Activated CD8-positive, alpha-beta memory T cell treated with anti-CD3 and anti-CD28 coated beads for 48 hours (primary cell): ENCODE results near the gene ZFTA.

ENCODE experiments used
- DNase-seq, 3 experiments: peaks; one replicate each; pipeline ENCODE4 v3.0.0-alpha.2; 2020; ENCODE audit warnings: low read depth in 2 of 3, low spot score in 2 of 3

Gene ZFTA

DNA sequence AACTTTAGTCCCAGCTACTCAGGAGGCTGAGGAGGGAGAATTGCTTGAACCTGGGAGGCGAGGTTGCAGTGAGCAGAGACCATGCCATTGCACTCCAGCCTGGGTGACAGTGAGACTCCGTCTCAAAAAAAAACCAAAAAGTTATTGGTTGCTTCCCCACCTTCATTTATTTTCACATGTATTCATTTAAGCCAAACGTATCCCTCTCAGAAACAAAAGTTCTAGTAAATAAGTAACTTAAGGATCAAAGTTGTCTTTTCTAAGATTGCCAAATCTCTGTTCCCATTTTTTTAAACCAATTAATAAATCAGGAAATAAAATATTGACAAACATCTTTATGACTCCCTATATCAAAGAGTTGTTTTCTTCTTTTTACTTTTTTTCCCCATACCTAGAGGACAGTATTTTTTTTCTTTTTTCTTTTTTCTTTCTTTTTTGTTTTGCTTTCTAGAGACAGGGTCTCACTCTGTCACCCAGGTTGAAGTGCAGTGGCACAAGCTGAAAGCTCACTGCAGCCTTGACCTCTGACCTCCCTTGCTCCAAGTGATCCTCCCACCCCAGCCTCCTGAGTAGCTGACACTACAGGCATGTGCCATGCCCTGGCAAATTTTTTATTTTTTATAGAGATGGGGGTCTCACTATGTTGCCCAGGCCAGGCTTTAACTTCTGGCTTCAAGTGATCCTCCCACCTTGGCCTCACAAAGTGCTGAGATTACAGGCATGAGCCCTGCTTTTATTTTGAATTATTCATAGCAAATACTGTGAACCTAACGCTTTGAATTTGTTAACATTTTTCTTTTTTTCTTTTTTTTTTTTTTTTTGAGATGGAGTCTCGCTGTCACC lies 11.4 kb downstream of the ZFTA start:
- no peak for DNase-seq

DNA sequence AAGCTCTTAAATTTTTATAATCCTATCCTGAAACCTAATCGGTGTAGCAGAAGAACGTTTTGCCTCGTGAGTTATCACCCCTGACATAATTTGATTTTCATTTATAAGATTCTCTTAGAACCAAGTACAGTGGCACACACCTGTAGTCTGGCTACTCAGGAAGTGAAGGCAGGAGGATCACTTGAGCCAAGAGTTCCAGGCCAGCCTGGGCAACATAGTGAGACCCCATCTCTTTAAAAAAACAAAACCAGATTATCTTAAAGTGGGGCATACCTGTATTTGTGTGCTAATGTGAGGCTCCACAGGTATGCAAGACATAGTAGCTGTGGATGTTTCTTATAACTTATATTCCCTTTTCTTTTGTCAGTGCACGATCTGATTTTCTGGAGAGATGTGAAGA lies 19.0 kb downstream of the ZFTA start:
- DNase-seq, result no peak

DNA sequence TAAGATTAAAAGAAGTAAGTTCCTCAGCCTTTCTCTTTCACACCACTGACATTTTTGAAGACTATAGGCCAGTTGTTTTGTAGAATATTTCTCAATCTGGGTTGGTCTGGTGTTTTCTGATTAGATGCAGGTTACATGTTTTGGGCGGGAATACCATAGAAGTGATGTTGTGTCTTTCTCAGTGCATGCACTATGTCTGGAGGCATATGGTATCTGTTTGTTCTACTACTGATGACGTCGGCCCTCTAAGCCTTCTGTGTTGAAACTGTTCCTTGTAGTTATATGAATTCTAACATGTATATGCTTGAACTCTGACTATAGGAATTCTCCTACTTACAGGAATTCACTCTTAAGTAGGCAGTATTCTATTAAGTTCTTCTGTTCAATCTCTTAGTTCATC lies 21.6 kb downstream of the ZFTA start:
- DNase-seq, result no peak

DNA sequence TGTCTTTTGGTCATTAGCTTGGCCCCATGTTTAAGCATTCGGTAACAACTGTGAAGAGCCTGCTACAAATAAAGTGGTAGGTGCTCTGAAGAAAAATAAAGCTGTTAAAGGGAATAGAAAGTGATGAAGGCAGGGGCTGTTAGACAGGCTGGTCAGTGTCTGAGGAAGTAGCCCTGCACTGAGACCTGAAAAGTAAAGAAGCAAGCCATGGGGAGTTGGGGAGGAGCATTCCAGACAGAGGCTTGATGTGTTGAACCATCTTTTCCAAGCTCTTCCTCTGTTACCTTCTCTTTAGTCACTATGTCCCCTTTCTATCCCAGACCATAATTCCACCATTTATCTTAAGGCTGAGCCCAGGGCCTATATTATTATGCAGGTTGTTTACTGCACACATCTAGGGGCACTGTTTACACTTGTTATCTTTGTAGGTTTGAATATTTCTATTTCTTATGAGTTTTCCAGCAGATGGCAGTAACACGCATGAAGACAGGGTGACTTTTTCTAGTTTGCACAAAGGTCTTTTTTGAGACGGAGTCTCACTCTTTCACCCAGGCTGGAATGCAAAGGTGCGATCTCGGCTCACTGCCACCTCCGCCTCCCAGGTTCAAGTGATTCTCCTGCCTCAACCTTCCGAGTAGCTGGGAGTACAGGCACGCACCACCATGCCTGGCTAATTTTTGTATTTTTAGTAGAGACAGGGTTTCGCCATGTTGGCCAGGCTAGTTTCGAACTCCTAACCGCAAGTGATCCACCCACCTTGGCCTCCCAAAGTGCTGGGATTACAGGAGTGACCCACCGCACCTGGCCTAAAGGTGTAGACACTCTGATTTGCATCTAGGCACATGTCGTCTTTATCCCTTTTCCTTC lies 23.0 kb downstream of the ZFTA start:
- DNase-seq, result no peak

DNA sequence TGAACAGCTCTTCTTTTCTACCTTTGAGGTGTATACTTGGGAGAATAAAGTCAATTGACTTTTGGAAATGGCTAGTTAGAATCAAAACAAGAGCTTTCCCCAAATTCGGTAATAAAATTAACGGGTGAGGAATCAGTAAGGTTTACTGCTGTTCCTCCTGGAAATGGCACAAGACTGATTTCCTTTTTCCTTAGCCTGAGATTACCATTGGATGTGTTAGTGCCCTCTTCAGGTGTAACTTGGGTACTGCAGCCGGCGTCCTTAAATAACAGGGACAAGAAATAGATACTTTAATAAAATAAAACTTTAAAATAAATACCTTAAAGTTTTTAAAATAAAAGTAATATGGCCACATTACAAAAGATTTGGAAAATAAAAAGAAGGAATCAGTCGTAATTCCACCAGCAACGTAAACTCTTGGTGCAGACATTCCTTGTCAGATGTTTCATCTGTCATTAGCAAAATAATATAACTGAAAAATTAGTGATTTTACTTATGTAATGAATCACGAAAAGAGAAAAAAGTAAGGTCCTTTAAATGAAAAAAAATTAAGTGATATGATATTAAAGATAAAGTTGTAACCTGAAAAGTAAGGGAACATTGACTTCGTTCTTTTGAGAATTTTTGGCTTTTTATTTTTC lies 29.7 kb downstream of the ZFTA start:
- peak in 2 of 3 experiments; percentile 23 to 45 for DNase-seq

DNA sequence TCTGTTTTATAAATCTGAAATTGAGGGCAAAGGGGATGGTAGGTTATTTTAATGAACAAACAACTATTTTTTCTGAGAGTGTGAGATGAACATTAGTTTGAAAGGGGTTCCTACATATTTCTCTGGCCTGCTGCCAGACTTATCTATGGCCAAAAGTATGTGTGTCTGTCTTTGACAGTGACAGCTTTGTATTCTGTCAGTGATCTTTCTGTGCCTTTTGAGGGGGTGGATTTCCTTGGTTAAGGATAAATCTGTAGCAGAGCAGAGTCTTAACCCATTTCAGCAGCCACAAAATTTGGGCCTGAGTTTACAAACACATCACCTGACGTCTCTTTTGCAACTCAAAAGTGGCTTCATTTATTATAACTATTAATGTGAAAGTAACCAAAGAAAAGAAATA lies 30.9 kb downstream of the ZFTA start:
- no peak for DNase-seq

DNA sequence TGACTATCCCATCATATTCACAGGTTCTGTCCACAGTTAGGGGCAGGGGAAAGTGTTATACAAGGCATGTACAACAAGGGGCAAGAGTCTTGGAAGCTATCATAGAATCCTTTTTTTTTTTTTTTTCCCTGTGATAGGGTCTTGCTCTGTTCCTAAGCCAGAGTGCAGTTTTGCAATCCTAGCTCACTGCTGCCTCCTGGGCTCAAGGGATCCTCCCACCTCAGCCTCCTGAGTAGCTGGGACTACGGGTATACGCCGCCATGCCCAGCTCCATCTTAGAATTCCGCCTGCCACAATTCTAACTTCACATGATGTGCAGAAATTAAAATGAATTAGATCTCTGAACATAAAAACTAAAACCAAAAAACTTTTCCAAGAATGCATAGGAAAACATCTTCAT lies 31.7 kb downstream of the ZFTA start:
- DNase-seq, result no peak

DNA sequence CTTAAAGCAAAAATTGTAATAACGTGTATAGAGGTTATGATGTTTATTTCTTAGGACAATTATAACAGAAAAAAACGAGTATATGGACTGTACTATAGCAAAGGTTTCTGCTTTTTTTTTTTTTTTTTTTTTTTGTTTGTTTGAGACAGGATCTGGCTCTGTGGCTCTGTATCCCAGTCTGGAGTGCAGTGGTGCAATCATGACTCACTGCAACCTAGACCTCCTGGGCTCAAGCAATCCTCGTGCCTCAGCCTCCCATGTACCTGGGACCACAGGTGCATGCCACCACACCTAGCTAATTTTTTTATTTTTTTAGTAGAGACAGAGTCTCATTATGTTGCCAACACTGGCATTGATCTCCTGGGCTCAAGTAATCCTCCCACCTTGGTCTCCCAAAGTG lies 39.2 kb downstream of the ZFTA start:
- DNase-seq, result no peak

DNA sequence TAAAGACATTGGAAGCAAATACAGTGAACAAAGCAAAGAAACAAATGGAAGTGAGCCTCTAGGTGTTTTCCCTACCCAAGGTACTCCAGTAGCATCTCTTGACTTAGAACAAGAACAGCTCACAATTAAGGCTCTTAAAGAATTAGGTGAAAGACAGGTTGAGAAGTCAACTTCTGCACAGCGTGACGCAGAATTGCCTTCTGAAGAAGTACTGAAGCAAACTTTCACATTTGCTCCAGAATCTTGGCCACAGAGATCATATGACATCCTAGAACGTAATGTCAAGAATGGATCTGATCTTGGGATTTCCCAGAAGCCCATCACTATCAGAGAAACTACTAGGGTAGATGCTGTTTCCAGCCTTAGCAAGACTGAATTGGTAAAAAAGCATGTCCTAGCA lies 48.0 kb downstream of the ZFTA start:
- no peak for DNase-seq

DNA sequence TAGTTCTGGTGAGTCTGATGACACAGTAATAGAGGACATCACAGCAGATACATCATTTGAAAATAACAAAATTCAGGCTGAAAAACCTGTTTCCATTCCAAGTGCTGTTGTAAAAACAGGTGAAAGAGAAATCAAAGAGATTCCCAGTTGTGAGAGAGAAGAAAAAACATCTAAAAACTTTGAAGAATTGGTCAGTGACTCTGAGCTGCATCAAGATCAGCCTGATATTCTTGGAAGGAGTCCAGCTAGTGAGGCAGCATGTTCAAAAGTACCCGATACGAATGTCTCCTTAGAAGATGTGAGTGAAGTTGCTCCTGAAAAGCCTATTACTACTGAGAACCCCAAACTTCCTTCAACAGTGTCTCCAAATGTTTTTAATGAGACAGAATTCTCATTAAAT lies 48.6 kb downstream of the ZFTA start:
- no peak for DNase-seq

DNA sequence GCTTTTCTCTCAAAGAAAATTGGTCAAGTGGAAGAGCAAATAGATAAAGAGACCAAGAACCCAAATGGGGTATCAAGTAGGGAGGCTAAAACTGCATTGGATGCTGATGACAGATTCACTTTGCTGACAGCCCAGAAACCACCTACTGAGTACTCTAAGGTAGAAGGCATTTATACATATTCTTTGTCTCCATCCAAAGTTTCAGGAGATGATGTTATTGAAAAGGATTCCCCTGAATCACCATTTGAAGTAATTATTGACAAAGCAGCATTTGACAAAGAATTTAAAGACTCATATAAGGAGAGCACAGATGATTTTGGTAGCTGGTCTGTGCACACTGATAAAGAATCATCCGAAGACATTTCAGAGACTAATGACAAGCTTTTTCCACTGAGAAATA lies 49.6 kb downstream of the ZFTA start:
- DNase-seq, result no peak
